Right lobe of liver (tissue), 6 donors: Measurements from ENCODE around the gene RTN4IP1. TPM values are rescaled to one million over a fixed set of nuclear protein-coding genes. Genes with fewer than 3 reads are reported as not detected.

Experiments
- ATAC-seq, 4 donors: fragments of 200-7000 bp; cut with Tn5 transposase; one replicate each; pipeline ENCODE4 v1.9.1; 2020; ENCODE audit warnings: mild to moderate bottlenecking in 4 of 4, moderate library complexity in 4 of 4
- DNase-seq, 3 donors: peaks; one replicate each; pipeline ENCODE4 v3.0.0-alpha.2; 2020
- H3K27ac ChIP-seq, 3 donors: fragments of 200-600 bp; one replicate each; pipeline ENCODE4 v1.8.0; 2022
- H3K27me3 ChIP-seq, 2 donors: fragments of 200-600 bp; one replicate each; pipeline ENCODE4 v1.8.0; 2022
- H3K36me3 ChIP-seq, 4 donors: fragments of 200-600 bp; sonication (generic) in 1 of 4; one replicate each; pipeline versions ENCODE4 v1.5.1 to v1.8.0; 2017 to 2022; ENCODE audit warnings: control low read depth in 1 of 4
- H3K4me1 ChIP-seq, 4 donors: fragments of 200-600 bp; sonication (generic) in 1 of 4; one replicate each; pipeline versions ENCODE4 v1.5.1 to v1.8.0; 2017 to 2022; ENCODE audit warnings: control low read depth in 1 of 4
- H3K4me3 ChIP-seq, 3 donors: fragments of 200-600 bp; one replicate each; pipeline ENCODE4 v1.8.0; 2022
- H3K9me3 ChIP-seq, 4 donors: fragments of 200-600 bp; sonication (generic) in 1 of 4; one replicate each; pipeline versions ENCODE4 v1.5.1 to v1.8.0; 2017 to 2022; ENCODE audit warnings: control low read depth in 1 of 4
- POLR2A ChIP-seq: fragments of 450-650 bp; IDR thresholded peaks from one replicate; pipeline ENCODE4 v1.6.1; 2017; ENCODE audit warnings: antibody characterized with exemption, mild to moderate bottlenecking
- WGBS: methylation state at CpG from one replicate; pipeline ENCODE4 v1.1.6; 2018; ENCODE audit warnings: low coverage, low lambda C conversion rate; ENCODE audit not compliant: insufficient coverage; ENCODE audit errors: missing lambda C conversion rate; 5-methylcytosine and 5-hydroxymethylcytosine counted together
- intact Hi-C, 2 donors: fragments of 100-400 bp; cut with DNase I; formaldehyde crosslinking; loops; one replicate each; pipeline versions ENCODE4 v1.11.2 to v1.14.1; 2022
- small RNA-seq, 2 experiments: library from RNA; depleted of rRNA; stranded (forward); fragments of <200 nt; gene quantifications; one replicate each; pipeline ENCODE3, GENCODE V24; 2016
- total RNA-seq, 6 experiments: library from RNA; depleted of rRNA in 2 of 6; stranded (reverse); fragments of >200 nt in 2 of 6; fragmentation: NEBNext Ultra II Directional in 3 of 6; extraction: Animal tissue kit (Norgen Biotek cat#: 25700) in 3 of 6; gene quantifications; one replicate each; pipeline versions ENCODE4 v1.1.0 to v1.2.4, GENCODE V29; 2016 to 2023
- TF ChIP-seq, protein P1 (sequence below), 4 donors: fragments of 200-600 bp in 3 of 4; fragments of 450-650 bp in 1 of 4; IDR thresholded peaks; one replicate each; pipeline versions ENCODE4 v1.5.1 to v1.8.0; 2016 to 2022; ENCODE audit warnings: antibody characterized with exemption in 4 of 4, mild to moderate bottlenecking in 2 of 4
- donor health status: DM: no; HTN: yes; CAD: no.
- donor health status: DM: no; HTN: no; CAD: no.
- donor health status: DM: no; HTN: no; CAD: no.
- donor health status: DM: no; HTN: yes; CAD: no.
- donor health status: DM: no; HTN: yes; CAD: no.

Gene RTN4IP1
- total RNA-seq, 6 experiments from 2014 or later = 4.0 to 6.3 (median 4.9) TPM

DNA sequence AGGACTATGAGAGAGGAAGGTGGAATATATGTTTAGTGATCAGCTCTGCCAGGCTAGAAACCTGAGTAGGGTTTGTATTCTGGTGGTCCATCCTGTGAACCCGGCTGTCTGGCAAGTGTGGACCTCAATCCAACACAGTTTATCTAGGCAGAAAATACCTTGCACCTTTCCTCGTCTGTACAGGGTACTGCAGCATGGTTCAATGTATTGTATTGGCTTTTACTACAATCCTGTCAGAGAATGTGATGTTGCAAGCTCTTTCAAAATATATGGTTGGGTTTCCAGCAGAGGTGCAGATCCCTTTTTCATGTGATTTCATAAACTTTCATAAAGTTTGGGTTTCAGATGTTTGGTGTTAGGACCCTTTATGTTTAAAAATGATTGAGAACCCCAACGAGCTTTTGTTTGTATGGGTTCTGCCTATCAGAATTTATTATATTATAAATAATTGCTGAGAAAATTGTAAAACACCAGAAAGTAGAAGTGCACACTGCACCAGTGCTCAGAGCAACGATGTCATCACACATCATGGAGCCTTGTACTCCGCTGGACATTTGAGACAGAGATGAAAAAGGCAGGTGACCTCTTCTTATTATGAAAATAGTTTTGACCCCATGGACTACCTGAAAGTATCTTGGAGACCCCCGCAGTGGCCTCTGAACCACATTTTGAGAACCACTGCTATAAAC lies 106.6 kb downstream of the RTN4IP1 start:
- DNase-seq = no peak
- WGBS = 70% methylated on average over 6 of the region's 6 CpGs
- Histone ChIP-seq H3K27me3 (no peaks in the 10 kb centered on the region), H3K4me3 (no peak overlapping the region), H3K27ac (no peak overlapping the region), H3K9me3 (no peaks in the 10 kb centered on the region), H3K4me1 (peaks cover 0 to 6% (median 2%) of the 10 kb centered on the region in 4 donors), H3K36me3 (no peaks in the 10 kb centered on the region)
- no peak for ATAC-seq
- intact Hi-C loops = no loop called here
- no peak for TF ChIP-seq POLR2A
- TF ChIP-seq, protein P1, sequence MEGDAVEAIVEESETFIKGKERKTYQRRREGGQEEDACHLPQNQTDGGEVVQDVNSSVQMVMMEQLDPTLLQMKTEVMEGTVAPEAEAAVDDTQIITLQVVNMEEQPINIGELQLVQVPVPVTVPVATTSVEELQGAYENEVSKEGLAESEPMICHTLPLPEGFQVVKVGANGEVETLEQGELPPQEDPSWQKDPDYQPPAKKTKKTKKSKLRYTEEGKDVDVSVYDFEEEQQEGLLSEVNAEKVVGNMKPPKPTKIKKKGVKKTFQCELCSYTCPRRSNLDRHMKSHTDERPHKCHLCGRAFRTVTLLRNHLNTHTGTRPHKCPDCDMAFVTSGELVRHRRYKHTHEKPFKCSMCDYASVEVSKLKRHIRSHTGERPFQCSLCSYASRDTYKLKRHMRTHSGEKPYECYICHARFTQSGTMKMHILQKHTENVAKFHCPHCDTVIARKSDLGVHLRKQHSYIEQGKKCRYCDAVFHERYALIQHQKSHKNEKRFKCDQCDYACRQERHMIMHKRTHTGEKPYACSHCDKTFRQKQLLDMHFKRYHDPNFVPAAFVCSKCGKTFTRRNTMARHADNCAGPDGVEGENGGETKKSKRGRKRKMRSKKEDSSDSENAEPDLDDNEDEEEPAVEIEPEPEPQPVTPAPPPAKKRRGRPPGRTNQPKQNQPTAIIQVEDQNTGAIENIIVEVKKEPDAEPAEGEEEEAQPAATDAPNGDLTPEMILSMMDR (IDR thresholded peaks at IDR 0.05) = no peak

Small RNAs within 50 kb of the gene (small RNA-seq; reads per million reads assigned to genes)
- 0 reads per million in 2 experiments for gene RNU6-527P

Other genes starting within 250 kb of the RTN4IP1 start
- 1 to 10 TPM; 6.0 to 8.8 (median 7.8) TPM for gene QRSL1, start 80 bp upstream of the RTN4IP1 start, total RNA-seq